D721Med (cell line): Measurements from ENCODE around the gene ANGPTL5.
A peak's percentile ranks its signal among the peaks of the same experiment; 100 is the strongest.
"Not testable (repeated sequence)": the region's sequence is repeated elsewhere in the genome, so short reads cannot be mapped to it uniquely, and the experiment has no call there.

Experiments used
- DNase-seq: peaks from one replicate; pipeline ENCODE4 v3.0.0; 2011; ENCODE audit warnings: low spot score; ENCODE audit not compliant: insufficient read length
- FAIRE-seq: peaks from 2 replicates; lab custom pipeline; 2011; peaks lifted over from hg19 to GRCh38; lab: Jason Lieb, UNC
- TF ChIP-seq, protein P1 (sequence below): IDR thresholded peaks from 2 replicates; pipeline ENCODE4 v1.5.1; 2012; ENCODE audit warnings: mild to moderate bottlenecking, control low read depth; ENCODE audit not compliant: insufficient read depth; ENCODE audit errors: missing control alignments

Gene ANGPTL5

GRCh38 chr11:101916422-101916821 is at the start of gene ANGPTL5:
Gene ANGPTL5 (minus strand): TSS chr11:101916522. CDS start chr11:101907909, 8,613 bp downstream.
- TF ChIP-seq, protein P1, sequence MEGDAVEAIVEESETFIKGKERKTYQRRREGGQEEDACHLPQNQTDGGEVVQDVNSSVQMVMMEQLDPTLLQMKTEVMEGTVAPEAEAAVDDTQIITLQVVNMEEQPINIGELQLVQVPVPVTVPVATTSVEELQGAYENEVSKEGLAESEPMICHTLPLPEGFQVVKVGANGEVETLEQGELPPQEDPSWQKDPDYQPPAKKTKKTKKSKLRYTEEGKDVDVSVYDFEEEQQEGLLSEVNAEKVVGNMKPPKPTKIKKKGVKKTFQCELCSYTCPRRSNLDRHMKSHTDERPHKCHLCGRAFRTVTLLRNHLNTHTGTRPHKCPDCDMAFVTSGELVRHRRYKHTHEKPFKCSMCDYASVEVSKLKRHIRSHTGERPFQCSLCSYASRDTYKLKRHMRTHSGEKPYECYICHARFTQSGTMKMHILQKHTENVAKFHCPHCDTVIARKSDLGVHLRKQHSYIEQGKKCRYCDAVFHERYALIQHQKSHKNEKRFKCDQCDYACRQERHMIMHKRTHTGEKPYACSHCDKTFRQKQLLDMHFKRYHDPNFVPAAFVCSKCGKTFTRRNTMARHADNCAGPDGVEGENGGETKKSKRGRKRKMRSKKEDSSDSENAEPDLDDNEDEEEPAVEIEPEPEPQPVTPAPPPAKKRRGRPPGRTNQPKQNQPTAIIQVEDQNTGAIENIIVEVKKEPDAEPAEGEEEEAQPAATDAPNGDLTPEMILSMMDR, result no peak
- DNase-seq, result no peak
- FAIRE-seq, result no peak

- not testable (repeated sequence) for DNase-seq, FAIRE-seq
Measured at GRCh38 chr11:101964200-101964599, 47.9 kb upstream of the ANGPTL5 start.

GRCh38 chr11:101960231-101960630 is 43.9 kb upstream of the ANGPTL5 start:
- DNase-seq, result no peak
- no peak for FAIRE-seq
- TF ChIP-seq, protein P1, result no peak

GRCh38 chr11:101955701-101956100 is 39.4 kb upstream of the ANGPTL5 start:
- no peak for DNase-seq
- FAIRE-seq, result no peak
- TF ChIP-seq, protein P1, result no peak

DNA sequence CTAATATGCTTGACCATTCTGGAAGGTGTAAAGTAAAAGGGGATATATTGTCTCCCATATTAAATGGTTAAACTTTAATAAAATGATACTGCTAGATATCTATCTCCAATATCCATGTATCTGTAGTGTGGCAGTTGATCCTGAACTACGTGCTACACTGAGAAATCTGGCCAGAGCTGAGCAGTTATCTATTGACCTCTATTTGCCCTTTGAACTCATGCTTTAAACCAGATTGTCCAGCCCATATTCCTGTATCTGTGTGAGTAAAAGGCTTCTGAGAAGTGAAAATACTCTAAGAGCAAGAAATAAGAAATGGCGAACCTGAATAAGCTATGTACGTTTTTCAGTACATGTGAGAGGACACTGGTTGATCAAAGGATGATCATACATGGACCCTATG is 39.0 kb upstream of the ANGPTL5 start:
- DNase-seq (no peak), FAIRE-seq (no peak)
- TF ChIP-seq, protein P1, result no peak

DNA sequence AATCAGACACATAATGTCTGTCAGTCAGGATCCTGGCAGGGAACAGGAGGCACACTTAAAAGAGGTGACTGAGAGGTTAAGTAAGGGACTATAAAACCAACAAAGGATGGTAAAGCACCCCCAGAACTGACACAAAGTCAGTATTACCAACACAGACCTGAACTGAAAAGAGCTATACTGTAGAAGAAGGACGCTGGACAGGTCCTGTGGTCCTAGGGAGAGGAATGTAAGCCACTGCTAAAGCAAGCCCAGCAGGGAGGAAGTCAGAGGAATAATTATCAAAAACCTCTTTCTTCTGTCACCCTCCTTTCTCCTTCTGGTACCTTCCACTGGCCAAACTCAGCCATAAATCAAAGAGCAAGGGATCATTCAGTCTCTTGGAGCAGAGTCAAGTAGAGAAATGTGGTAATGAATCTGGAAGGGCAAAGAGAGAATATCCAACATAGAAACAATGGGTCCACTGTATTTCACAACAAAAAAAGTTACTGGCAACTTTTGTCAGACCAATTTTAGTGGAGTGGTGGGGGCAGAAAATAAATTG is 33.4 kb upstream of the ANGPTL5 start:
- FAIRE-seq, result no peak
- no peak for DNase-seq
- TF ChIP-seq, protein P1, result no peak

GRCh38 chr11:101945448-101945847 is 29.1 kb upstream of the ANGPTL5 start:
- TF ChIP-seq, protein P1, result no peak
- DNase-seq, result no peak
- FAIRE-seq, result peak; percentile 91

- TF ChIP-seq, protein P1, result no peak
- DNase-seq, result no peak
- FAIRE-seq, result peak; percentile 64
Measured at GRCh38 chr11:101944923-101945322, 28.6 kb upstream of the ANGPTL5 start.
